WTC11 (cell line): Measurements from ENCODE around the gene OR1E1. TPM values are rescaled to one million over a fixed set of nuclear protein-coding genes. Genes with fewer than 3 reads are reported as not detected.
"Not testable (repeated sequence)": the region's sequence is repeated elsewhere in the genome, so short reads cannot be mapped to it uniquely, and the experiment has no call there.

ENCODE experiments used
- ATAC-seq: fragments of 200-7000 bp; cut with Tn5 transposase; 2 replicates; pipeline ENCODE4 v1.10.0; 2021; ENCODE audit warnings: mild to moderate bottlenecking, moderate library complexity
- CTCF ChIA-PET: fragments of 300-600 bp; sonication (Branson Sonifier 250); formaldehyde crosslinking; loops from one replicate; lab custom pipeline; 2021; ENCODE audit warnings: antibody characterized with exemption; lab: Charles Lee
- POLR2A ChIA-PET: fragments of 350-600 bp; sonication (Branson Sonifier 250); formaldehyde crosslinking; loops from one replicate; lab custom pipeline; 2021; ENCODE audit warnings: antibody characterized with exemption; lab: Charles Lee
- DNase-seq: peaks from one replicate; pipeline ENCODE4 v3.0.0; 2021; ENCODE audit warnings: low spot score
- H3K27ac Mint-ChIP-seq: 2 replicates; pipeline ENCODE4 v1.8.0; 2021; ENCODE audit warnings: mixed read lengths
- H3K27me3 Mint-ChIP-seq: 2 replicates; pipeline ENCODE4 v1.8.0; 2021; ENCODE audit warnings: low read depth, mild to moderate bottlenecking, moderate library complexity, mixed read lengths
- H3K36me3 Mint-ChIP-seq: 2 replicates; pipeline ENCODE4 v1.8.0; 2021; ENCODE audit warnings: mixed read lengths
- H3K4me1 Mint-ChIP-seq: 2 replicates; pipeline ENCODE4 v1.8.0; 2022; ENCODE audit warnings: mixed read lengths
- H3K4me3 Mint-ChIP-seq: 2 replicates; pipeline ENCODE4 v1.8.0; 2021; ENCODE audit warnings: mild to moderate bottlenecking, moderate library complexity, mixed read lengths
- H3K9me3 Mint-ChIP-seq: 2 replicates; pipeline ENCODE4 v1.8.0; 2021; ENCODE audit warnings: mixed read lengths
- ATF1 ChIP-seq: sonication (generic); formaldehyde crosslinking; IDR thresholded peaks from 2 replicates; pipeline ENCODE4 v1.8.1; 2023; ENCODE audit warnings: mild to moderate bottlenecking, moderate library complexity, missing genetic modification reagents
- ERG ChIP-seq: fragments of 250-450 bp; sonication (Bioruptor Pico); IDR thresholded peaks from 2 replicates; pipeline ENCODE4 v1.8.0; 2021; ENCODE audit warnings: mild to moderate bottlenecking
- FOXJ3 ChIP-seq: sonication (generic); formaldehyde crosslinking; IDR thresholded peaks from 2 replicates; pipeline ENCODE4 v1.9.0; 2021; ENCODE audit warnings: missing genetic modification reagents, mild to moderate bottlenecking, borderline replicate concordance
- FOXK1 ChIP-seq: sonication (generic); formaldehyde crosslinking; IDR thresholded peaks from 2 replicates; pipeline ENCODE4 v1.8.0; 2022; ENCODE audit warnings: mild to moderate bottlenecking, moderate library complexity, missing genetic modification reagents
- JUN ChIP-seq: sonication (generic); formaldehyde crosslinking; IDR thresholded peaks from 2 replicates; pipeline ENCODE4 v1.8.0; 2023; ENCODE audit warnings: mild to moderate bottlenecking, missing genetic modification reagents
- SMAD3 ChIP-seq: sonication (generic); formaldehyde crosslinking; IDR thresholded peaks from 2 replicates; pipeline ENCODE4 v1.8.0; 2022; ENCODE audit warnings: missing genetic modification reagents, mild to moderate bottlenecking, borderline replicate concordance
- TEAD1 ChIP-seq: sonication (generic); formaldehyde crosslinking; IDR thresholded peaks from 2 replicates; pipeline ENCODE4 v1.8.0; 2022; ENCODE audit warnings: mild to moderate bottlenecking, missing genetic modification reagents
- USF2 ChIP-seq: sonication (generic); formaldehyde crosslinking; IDR thresholded peaks from 2 replicates; pipeline ENCODE4 v1.8.1; 2023; ENCODE audit warnings: mild to moderate bottlenecking, missing genetic modification reagents, moderate library complexity
- total RNA-seq: library from RNA; stranded (reverse); gene quantifications from 3 replicates; pipeline ENCODE4 v1.2.3, GENCODE V29; 2021
- TF ChIP-seq, protein P1 (sequence below): sonication (generic); formaldehyde crosslinking; IDR thresholded peaks from 2 replicates; pipeline ENCODE4 v1.8.0; 2022; ENCODE audit warnings: mild to moderate bottlenecking, missing genetic modification reagents
- TF ChIP-seq, protein P2 (sequence below): sonication (generic); formaldehyde crosslinking; IDR thresholded peaks from 2 replicates; pipeline ENCODE4 v1.8.0; 2022; ENCODE audit warnings: mild to moderate bottlenecking, missing genetic modification reagents
- TF ChIP-seq, protein P3 (sequence below): fragments of 250-450 bp; sonication (Bioruptor Pico); IDR thresholded peaks from 2 replicates; pipeline ENCODE4 v1.9.0; 2021; ENCODE audit warnings: mild to moderate bottlenecking, borderline replicate concordance
- TF ChIP-seq, protein P4 (sequence below): sonication (generic); formaldehyde crosslinking; IDR thresholded peaks from 2 replicates; pipeline ENCODE4 v1.8.0; 2022; ENCODE audit warnings: missing genetic modification reagents

Gene OR1E1
- total RNA-seq, 1 experiment from 2014 or later, result not detected

- H3K27ac Mint-ChIP-seq, POLR2A ChIA-PET, H3K36me3 Mint-ChIP-seq, CTCF ChIA-PET, H3K4me3 Mint-ChIP-seq, H3K27me3 Mint-ChIP-seq, H3K4me1 Mint-ChIP-seq: not testable (repeated sequence)
- TF ChIP-seq FOXK1 (CRISPR knock-in tag) (peak; percentile 53; the same call in 1 of the 2 replicates), SMAD3 (CRISPR knock-in tag) (0 out of 2 replicates have a peak, but pooled peaks have one; percentile 26), JUN (CRISPR knock-in tag) (0 out of 2 replicates have a peak, but pooled peaks have one; percentile 38), TEAD1 (CRISPR knock-in tag) (0 out of 2 replicates have a peak, but pooled peaks have one; percentile 50)
- TF ChIP-seq, protein P1, sequence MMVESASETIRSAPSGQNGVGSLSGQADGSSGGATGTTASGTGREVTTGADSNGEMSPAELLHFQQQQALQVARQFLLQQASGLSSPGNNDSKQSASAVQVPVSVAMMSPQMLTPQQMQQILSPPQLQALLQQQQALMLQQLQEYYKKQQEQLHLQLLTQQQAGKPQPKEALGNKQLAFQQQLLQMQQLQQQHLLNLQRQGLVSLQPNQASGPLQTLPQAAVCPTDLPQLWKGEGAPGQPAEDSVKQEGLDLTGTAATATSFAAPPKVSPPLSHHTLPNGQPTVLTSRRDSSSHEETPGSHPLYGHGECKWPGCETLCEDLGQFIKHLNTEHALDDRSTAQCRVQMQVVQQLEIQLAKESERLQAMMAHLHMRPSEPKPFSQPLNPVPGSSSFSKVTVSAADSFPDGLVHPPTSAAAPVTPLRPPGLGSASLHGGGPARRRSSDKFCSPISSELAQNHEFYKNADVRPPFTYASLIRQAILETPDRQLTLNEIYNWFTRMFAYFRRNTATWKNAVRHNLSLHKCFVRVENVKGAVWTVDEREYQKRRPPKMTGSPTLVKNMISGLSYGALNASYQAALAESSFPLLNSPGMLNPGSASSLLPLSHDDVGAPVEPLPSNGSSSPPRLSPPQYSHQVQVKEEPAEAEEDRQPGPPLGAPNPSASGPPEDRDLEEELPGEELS (CRISPR knock-in tag), result peak; percentile 65; the same call in 1 of the 2 replicates
- TF ChIP-seq, protein P2, sequence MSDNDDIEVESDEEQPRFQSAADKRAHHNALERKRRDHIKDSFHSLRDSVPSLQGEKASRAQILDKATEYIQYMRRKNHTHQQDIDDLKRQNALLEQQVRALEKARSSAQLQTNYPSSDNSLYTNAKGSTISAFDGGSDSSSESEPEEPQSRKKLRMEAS, result peak; percentile 59; the same call in 1 of the 2 replicates
- DNase-seq, result peak; percentile 68
- H3K9me3 Mint-ChIP-seq, result peaks cover 34% of the 10 kb centered on the region
- ATAC-seq, result peak; percentile 94
These were observed 35.0 kb upstream of the OR1E1 start for GRCh38 chr17:3433215-3433614.

DNA sequence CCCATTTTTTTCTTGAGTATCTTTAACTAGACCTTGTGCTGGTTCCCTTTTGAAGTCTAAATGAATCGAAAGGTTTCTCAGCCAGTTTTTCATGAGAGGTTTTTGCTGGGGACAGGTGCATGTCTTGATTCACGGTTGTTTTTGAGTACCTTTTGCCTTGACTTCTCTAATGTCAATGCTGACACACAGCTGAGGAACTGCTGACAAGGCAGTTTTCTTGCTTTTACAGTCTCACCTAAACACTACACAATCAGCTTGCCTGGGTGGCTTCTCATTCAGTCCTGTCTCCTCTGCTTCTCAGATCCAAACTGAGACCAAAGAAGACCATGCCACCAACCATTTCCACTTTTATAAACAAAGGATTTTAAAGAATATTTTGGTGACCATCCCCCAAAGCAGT lies 20.0 kb upstream of the OR1E1 start:
- no peak overlapping the region for H3K4me3 Mint-ChIP-seq
- no peak for ATAC-seq
- TF ChIP-seq, protein P3, sequence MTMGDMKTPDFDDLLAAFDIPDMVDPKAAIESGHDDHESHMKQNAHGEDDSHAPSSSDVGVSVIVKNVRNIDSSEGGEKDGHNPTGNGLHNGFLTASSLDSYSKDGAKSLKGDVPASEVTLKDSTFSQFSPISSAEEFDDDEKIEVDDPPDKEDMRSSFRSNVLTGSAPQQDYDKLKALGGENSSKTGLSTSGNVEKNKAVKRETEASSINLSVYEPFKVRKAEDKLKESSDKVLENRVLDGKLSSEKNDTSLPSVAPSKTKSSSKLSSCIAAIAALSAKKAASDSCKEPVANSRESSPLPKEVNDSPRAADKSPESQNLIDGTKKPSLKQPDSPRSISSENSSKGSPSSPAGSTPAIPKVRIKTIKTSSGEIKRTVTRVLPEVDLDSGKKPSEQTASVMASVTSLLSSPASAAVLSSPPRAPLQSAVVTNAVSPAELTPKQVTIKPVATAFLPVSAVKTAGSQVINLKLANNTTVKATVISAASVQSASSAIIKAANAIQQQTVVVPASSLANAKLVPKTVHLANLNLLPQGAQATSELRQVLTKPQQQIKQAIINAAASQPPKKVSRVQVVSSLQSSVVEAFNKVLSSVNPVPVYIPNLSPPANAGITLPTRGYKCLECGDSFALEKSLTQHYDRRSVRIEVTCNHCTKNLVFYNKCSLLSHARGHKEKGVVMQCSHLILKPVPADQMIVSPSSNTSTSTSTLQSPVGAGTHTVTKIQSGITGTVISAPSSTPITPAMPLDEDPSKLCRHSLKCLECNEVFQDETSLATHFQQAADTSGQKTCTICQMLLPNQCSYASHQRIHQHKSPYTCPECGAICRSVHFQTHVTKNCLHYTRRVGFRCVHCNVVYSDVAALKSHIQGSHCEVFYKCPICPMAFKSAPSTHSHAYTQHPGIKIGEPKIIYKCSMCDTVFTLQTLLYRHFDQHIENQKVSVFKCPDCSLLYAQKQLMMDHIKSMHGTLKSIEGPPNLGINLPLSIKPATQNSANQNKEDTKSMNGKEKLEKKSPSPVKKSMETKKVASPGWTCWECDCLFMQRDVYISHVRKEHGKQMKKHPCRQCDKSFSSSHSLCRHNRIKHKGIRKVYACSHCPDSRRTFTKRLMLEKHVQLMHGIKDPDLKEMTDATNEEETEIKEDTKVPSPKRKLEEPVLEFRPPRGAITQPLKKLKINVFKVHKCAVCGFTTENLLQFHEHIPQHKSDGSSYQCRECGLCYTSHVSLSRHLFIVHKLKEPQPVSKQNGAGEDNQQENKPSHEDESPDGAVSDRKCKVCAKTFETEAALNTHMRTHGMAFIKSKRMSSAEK (CRISPR knock-in tag), result no peak
- TF ChIP-seq FOXJ3 (CRISPR knock-in tag), result no peak
- TF ChIP-seq ERG (CRISPR knock-in tag), result no peak
- no peak for TF ChIP-seq USF2 (CRISPR knock-in tag)
- no peak for TF ChIP-seq ATF1 (CRISPR knock-in tag)
- TF ChIP-seq, protein P4, sequence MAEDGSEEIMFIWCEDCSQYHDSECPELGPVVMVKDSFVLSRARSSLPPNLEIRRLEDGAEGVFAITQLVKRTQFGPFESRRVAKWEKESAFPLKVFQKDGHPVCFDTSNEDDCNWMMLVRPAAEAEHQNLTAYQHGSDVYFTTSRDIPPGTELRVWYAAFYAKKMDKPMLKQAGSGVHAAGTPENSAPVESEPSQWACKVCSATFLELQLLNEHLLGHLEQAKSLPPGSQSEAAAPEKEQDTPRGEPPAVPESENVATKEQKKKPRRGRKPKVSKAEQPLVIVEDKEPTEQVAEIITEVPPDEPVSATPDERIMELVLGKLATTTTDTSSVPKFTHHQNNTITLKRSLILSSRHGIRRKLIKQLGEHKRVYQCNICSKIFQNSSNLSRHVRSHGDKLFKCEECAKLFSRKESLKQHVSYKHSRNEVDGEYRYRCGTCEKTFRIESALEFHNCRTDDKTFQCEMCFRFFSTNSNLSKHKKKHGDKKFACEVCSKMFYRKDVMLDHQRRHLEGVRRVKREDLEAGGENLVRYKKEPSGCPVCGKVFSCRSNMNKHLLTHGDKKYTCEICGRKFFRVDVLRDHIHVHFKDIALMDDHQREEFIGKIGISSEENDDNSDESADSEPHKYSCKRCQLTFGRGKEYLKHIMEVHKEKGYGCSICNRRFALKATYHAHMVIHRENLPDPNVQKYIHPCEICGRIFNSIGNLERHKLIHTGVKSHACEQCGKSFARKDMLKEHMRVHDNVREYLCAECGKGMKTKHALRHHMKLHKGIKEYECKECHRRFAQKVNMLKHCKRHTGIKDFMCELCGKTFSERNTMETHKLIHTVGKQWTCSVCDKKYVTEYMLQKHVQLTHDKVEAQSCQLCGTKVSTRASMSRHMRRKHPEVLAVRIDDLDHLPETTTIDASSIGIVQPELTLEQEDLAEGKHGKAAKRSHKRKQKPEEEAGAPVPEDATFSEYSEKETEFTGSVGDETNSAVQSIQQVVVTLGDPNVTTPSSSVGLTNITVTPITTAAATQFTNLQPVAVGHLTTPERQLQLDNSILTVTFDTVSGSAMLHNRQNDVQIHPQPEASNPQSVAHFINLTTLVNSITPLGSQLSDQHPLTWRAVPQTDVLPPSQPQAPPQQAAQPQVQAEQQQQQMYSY (CRISPR knock-in tag), result no peak
- no peaks in the 10 kb centered on the region for H3K4me1 Mint-ChIP-seq
- POLR2A ChIA-PET, result no interaction called here
- DNase-seq, result no peak
- peaks cover 4% of the 10 kb centered on the region for H3K27me3 Mint-ChIP-seq
- peaks cover 23% of the 10 kb centered on the region for H3K9me3 Mint-ChIP-seq
- H3K27ac Mint-ChIP-seq, result no peak overlapping the region
- H3K36me3 Mint-ChIP-seq, result no peaks in the 10 kb centered on the region
- CTCF ChIA-PET, result no interaction called here
